HG03064 (cell line): Measurements from ENCODE around the gene KIF21A.

Experiments
- ATAC-seq: cut with Tn5 transposase; IDR thresholded peaks from one replicate; pipeline ENCODE4 v1.9.1; 2021; ENCODE audit warnings: low read depth; ENCODE audit not compliant: unreplicated experiment

Gene KIF21A

GRCh38 chr12:39440781-39441180, 2.1 kb downstream of the KIF21A start:
- ATAC-seq = no peak

- ATAC-seq = no peak
Observed at GRCh38 chr12:39440101-39440500, 2.8 kb downstream of the KIF21A start.

- ATAC-seq = no peak
Observed at GRCh38 chr12:39435531-39435930, 7.4 kb downstream of the KIF21A start.

- ATAC-seq = no peak
Observed at GRCh38 chr12:39431797-39432196, 11.1 kb downstream of the KIF21A start.

GRCh38 chr12:39431002-39431796, 11.7 kb downstream of the KIF21A start:
- ATAC-seq = no peak

- ATAC-seq = no peak
Observed at GRCh38 chr12:39429809-39430208, 13.1 kb downstream of the KIF21A start.

- ATAC-seq = no peak
Observed at GRCh38 chr12:39427360-39427808, 15.5 kb downstream of the KIF21A start.

GRCh38 chr12:39426636-39427240, 16.2 kb downstream of the KIF21A start:
- ATAC-seq = no peak

GRCh38 chr12:39420043-39420442, 22.9 kb downstream of the KIF21A start:
- no peak for ATAC-seq

GRCh38 chr12:39419471-39419870, 23.4 kb downstream of the KIF21A start:
- ATAC-seq = no peak

- ATAC-seq = no peak
Observed at GRCh38 chr12:39417916-39418315, 25.0 kb downstream of the KIF21A start.

- ATAC-seq = no peak
Observed at GRCh38 chr12:39413836-39414771, 28.8 kb downstream of the KIF21A start.

GRCh38 chr12:39412210-39412609, 30.7 kb downstream of the KIF21A start:
- ATAC-seq = no peak

- no peak for ATAC-seq
Observed at GRCh38 chr12:39406262-39406661, 36.7 kb downstream of the KIF21A start.

- ATAC-seq = no peak
Observed at GRCh38 chr12:39405580-39405979, 37.3 kb downstream of the KIF21A start.

GRCh38 chr12:39404000-39404399, 38.9 kb downstream of the KIF21A start:
- no peak for ATAC-seq

GRCh38 chr12:39403376-39403775, 39.5 kb downstream of the KIF21A start:
- ATAC-seq = no peak

- ATAC-seq = no peak
Observed at GRCh38 chr12:39402922-39403321, 40.0 kb downstream of the KIF21A start.

- ATAC-seq = no peak
Observed at GRCh38 chr12:39401459-39401858, 41.5 kb downstream of the KIF21A start.

- ATAC-seq = no peak
Observed at GRCh38 chr12:39395866-39396265, 47.1 kb downstream of the KIF21A start.

- ATAC-seq = no peak
Observed at GRCh38 chr12:39393890-39394289, 49.0 kb downstream of the KIF21A start.
